Measurements from ENCODE around the gene WBP11.

GRCh38 chr12:14785568-14785967 lies 17.7 kb downstream of the WBP11 start:
- no peak for TF ChIP-seq CTCF (optimal IDR thresholded peaks at IDR 0.05 in 1 of 3, IDR thresholded peaks at IDR 0.05 in 1 of 3, conservative IDR thresholded peaks at IDR 0.05 in 1 of 3; ENCODE audit: extremely low read depth in 1 of 3, insufficient read depth in 2 of 3, low read length in 3 of 3)
- no peak for TF ChIP-seq EZH2 (IDR thresholded peaks at IDR 0.05; ENCODE audit: low read length)

Measured in keratinocyte (primary cell).